Activated gamma-delta T cell treated with Interleukin-2 at 50 U/mL for 16 hours (primary cell): ENCODE data around the gene CLCNKA.
A peak's percentile ranks its signal among the peaks of the same experiment; 100 is the strongest.
"Not testable (repeated sequence)": the region's sequence is repeated elsewhere in the genome, so short reads cannot be mapped to it uniquely, and the experiment has no call there.

Experiments used
- DNase-seq: peaks from one replicate; pipeline ENCODE4 v3.0.0-alpha.2; 2020

CLCNKA gene

GRCh38 chr1:16018749-16019643 lies 2.8 kb upstream of the CLCNKA start:
- DNase-seq = no peak

GRCh38 chr1:16019644-16020277 lies 2.1 kb upstream of the CLCNKA start:
- no peak for DNase-seq

DNA sequence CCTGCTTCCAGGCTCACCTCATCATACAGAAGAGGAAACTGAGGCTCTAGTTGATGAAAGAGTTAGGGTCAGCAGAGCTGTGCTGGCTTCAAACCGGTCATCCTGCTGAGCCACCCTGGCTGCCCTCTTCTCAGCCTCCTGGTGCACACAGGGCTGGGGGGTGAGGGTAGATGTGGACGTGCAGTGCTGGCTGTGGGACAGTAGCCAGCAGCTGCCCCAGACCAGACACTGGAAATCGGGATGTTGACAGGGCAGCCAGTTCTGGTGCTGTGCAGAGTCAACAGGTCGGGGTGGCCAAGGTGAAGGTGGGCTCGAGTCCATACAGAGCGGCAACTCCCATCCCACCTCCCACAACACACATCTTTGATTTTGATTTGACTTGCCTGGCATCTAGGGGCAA lies 1.5 kb upstream of the CLCNKA start:
- DNase-seq = no peak

GRCh38 chr1:16020878-16021277 lies 958 bp upstream of the CLCNKA start:
- not testable (repeated sequence) for DNase-seq

DNA sequence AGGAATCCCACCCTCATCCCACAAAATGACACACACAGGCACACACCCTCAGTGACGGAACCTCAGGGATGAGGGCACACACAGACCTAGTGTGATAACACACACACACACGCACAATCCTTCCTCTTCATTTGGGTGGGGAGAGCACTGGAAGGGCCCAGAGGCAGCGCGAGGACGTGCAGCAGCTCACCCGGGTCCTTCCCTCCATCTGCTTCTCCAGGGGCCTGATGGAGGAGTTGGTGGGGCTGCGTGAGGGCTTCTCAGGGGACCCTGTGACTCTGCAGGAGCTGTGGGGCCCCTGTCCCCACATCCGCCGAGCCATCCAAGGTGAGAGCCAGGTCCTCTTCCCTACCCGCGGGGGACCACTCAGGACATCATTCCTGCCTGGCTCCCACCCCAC lies 557 bp downstream of the CLCNKA start:
- no peak for DNase-seq

- DNase-seq = no peak
Observed at GRCh38 chr1:16023050-16023653, 1.3 kb downstream of the CLCNKA start.

DNA sequence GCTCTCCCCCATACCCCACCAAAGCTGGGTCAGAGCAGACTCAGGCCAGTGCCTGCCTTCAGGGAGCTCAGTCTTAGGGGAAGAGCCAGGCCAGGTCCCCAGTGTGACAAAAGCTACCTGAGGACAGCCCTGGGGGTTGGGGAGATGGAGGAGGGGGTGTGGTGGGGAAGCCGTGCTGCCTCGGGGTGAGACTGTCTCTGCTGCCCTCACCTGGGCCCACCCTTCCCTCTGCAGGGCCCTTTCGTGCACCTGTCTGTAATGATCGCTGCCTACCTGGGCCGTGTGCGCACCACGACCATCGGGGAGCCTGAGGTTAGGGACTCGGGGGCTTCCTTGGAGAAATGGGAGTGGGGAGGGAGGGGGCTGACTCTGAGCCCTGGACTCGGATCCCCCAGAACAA lies 4.5 kb downstream of the CLCNKA start:
- not testable (repeated sequence) for DNase-seq

DNA sequence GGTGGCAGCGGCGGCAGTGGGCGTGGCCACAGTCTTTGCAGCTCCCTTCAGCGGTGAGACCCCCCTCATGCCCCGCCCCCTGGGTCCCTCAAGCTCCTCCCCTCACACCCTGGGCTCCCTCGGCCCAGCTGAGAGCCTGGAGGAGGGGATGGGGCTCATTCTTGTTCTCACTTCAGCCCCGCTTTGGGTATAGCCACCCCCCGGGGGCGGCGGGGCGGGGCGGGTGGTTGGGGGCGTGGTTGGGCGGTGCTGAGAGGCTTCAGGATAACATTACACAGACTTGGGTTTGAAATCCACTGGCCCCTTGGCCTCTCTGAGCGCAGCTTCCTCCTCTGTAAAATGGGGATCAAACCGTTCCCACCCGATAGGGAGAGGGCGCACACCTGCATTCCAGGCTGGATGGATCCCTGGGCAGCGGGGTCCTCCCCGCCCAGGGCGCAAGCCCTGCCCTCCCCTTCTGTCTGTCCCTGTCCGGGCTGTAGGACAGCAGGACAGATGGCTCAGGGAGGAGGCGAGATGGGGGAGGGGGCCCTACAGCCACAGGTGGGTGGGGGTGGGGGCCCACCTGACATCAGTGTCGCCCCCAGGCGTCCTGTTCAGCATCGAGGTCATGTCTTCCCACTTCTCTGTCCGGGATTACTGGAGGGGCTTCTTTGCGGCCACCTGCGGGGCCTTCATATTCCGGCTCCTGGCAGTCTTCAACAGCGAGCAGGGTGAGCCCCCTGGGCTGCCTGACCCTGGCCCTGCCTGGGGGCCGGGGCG lies 5.1 kb downstream of the CLCNKA start:
- DNase-seq = peak; percentile 22

- DNase-seq = no peak
Observed at GRCh38 chr1:16028237-16029002, 6.6 kb downstream of the CLCNKA start.

GRCh38 chr1:16029003-16029268 lies 7.1 kb downstream of the CLCNKA start:
- DNase-seq = not testable (repeated sequence)

GRCh38 chr1:16029288-16029687 lies 7.5 kb downstream of the CLCNKA start:
- DNase-seq = no peak

DNA sequence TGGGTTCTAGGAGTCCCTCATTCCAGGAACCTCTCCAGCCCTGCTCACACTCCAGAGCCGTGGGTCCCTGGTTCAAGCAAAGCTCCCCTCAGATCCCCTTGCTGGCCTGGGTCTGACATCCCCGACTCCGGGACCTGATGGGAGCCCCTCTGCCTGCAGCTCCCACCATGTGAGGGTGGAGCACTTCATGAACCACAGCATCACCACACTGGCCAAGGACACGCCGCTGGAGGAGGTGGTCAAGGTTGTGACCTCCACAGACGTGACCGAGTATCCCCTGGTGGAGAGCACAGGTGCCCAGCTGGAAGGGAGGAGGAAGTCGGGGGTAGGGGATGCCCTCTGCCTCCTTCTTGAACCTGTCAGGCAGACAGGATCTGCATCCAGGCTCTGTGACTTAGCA lies 9.7 kb downstream of the CLCNKA start:
- no peak for DNase-seq

- peak; percentile 21 for DNase-seq
Observed at GRCh38 chr1:16032388-16033102, 10.7 kb downstream of the CLCNKA start.

- DNase-seq = not testable (repeated sequence)
Observed at GRCh38 chr1:16033103-16033632, 11.3 kb downstream of the CLCNKA start.

DNA sequence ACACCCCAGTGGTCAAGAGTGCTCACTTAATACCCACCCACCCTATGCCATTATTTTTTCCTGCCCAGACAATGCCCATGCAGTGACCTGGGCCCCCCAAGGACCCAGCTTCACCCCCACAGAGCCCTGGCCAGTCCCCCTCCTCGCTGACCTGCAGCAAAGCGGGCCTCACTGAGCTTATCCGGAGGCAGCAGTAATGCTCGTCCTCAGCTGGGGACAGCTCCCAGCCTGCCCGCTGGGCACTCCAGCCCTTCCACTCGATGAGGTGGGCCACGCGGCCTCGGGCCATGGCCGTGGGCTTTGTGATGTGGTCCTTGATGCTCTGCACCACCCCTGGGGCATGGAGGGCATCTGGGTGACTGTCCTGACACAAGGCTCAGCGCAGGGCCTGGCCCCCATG lies 14.6 kb downstream of the CLCNKA start:
- DNase-seq = not testable (repeated sequence)

DNA sequence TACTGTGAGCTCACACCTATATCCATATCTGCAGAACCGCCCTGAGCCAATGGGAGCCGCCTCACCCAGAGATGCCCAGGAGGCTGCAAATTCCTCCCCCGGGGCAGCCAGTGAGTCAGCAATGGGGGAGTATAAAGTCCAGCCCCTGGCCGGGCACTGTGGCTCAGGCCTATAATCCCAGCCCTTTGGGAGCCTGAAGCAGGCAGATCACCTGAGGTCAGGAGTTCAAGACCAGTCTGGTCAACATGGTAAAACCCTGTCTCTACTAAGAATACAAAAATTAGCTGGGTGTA lies 16.7 kb downstream of the CLCNKA start:
- no peak for DNase-seq

DNA sequence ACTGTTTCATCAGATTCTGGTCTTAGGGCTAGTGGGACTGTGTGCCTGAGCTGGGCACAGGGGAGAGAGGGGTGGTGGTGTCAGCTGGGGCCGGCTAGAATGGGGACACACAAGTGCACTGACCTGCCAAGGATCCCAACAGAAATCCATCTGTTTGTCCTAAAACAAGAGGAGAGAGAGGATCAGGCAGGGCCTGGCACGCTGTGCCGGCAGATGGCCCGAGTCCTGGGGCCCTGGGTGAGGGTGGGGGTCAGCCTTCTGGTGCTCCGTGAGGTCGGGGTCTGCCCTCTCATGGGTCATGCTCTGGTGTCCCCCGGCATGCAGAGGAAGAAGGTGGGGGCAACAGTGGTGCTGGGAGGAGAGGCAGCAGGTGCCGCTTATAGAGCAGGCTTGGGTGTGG lies 18.0 kb downstream of the CLCNKA start:
- not testable (repeated sequence) for DNase-seq

DNA sequence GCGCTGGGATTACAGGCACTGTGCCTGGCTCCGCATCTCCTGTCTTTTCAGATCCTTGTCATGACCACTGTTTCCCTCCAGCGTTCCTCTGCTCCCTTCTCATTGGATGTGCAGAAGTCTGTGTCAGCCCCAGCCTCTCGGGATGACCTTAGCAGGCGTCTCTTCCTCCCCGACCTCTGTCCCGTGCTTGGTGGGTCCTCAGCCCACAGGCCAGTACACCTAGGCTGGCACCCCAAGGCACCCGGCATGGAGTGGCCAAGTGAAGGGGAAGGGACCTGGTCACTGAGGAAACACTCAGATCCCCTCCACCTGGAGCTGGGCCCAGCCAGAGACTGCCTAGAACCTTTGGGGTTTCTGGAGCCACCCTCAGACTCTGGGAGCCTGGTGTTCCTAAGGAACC lies 19.4 kb downstream of the CLCNKA start:
- no peak for DNase-seq

- no peak for DNase-seq
Observed at GRCh38 chr1:16042096-16042495, 20.3 kb downstream of the CLCNKA start.

GRCh38 chr1:16042654-16043053 lies 20.8 kb downstream of the CLCNKA start:
- not testable (repeated sequence) for DNase-seq

GRCh38 chr1:16043521-16043920 lies 21.7 kb downstream of the CLCNKA start, which contains the start of gene CLCNKB:
Gene CLCNKB (plus strand): TSS chr1:16043782. CDS start chr1:16044493, 711 bp downstream.
- no peak for DNase-seq

- no peak for DNase-seq
Observed at GRCh38 chr1:16043950-16044349, 22.1 kb downstream of the CLCNKA start.
